Keratinocyte (primary cell): ENCODE results near the gene MSI1. TPM values are rescaled to one million over a fixed set of nuclear protein-coding genes. Genes with fewer than 3 reads are reported as not detected.

Experiments
- DNase-seq: peaks from one replicate; pipeline ENCODE4 v3.0.0-alpha.2; 2011; ENCODE audit warnings: low read depth, missing footprints, low spot score
- FAIRE-seq: peaks from 2 replicates; lab custom pipeline; 2011; peaks lifted over from hg19 to GRCh38; lab: Jason Lieb, UNC
- H2AFZ ChIP-seq: 2 replicates; pipeline ENCODE4 v1.6.0; 2012; ENCODE audit warnings: low read length, control low read depth, inconsistent platforms; ENCODE audit not compliant: control insufficient read depth
- H3K27ac ChIP-seq: 2 replicates; pipeline ENCODE4 v1.5.1; 2011; ENCODE audit warnings: low read length; ENCODE audit not compliant: control insufficient read depth, insufficient read depth
- H3K27me3 ChIP-seq: 3 replicates; pipeline ENCODE4 v1.6.0; 2011; ENCODE audit warnings: low read length; ENCODE audit not compliant: control insufficient read depth, insufficient read depth; ENCODE audit errors: extremely low read depth
- H3K36me3 ChIP-seq, 2 experiments: 2 replicates in 1 of 2; 3 replicates in 1 of 2; pipeline ENCODE4 v1.5.1; 2011; ENCODE audit warnings: low read length in 2 of 2, mild to moderate bottlenecking in 1 of 2; ENCODE audit not compliant: control insufficient read depth in 2 of 2, insufficient read depth in 2 of 2; ENCODE audit errors: extremely low read depth in 1 of 2
- H3K4me1 ChIP-seq: 3 replicates; pipeline ENCODE4 v1.5.1; 2011; ENCODE audit warnings: low read length; ENCODE audit not compliant: control insufficient read depth, insufficient read depth; ENCODE audit errors: extremely low read depth
- H3K4me2 ChIP-seq: 3 replicates; pipeline ENCODE4 v1.6.0; 2011; ENCODE audit warnings: low read depth, low read length; ENCODE audit not compliant: control insufficient read depth, insufficient read depth; ENCODE audit errors: extremely low read depth
- H3K4me3 ChIP-seq, 3 experiments: fragments of 200-600 bp in 1 of 3; sonication (generic) in 1 of 3; 2 replicates in 2 of 3; 3 replicates in 1 of 3; pipeline ENCODE4 v1.5.1; 2011 to 2016; ENCODE audit warnings: low read length in 3 of 3, mild to moderate bottlenecking in 3 of 3, control low read depth in 2 of 3, inconsistent platforms in 1 of 3, low read depth in 1 of 3, mixed read lengths in 1 of 3, mixed run types in 1 of 3, moderate library complexity in 1 of 3; ENCODE audit not compliant: control insufficient read depth in 2 of 3, insufficient read depth in 2 of 3; ENCODE audit errors: extremely low read depth in 1 of 3
- H3K79me2 ChIP-seq: 2 replicates; pipeline ENCODE4 v1.6.0; 2012; ENCODE audit warnings: low read length; ENCODE audit not compliant: control insufficient read depth, insufficient read depth
- H3K9ac ChIP-seq: 3 replicates; pipeline ENCODE4 v1.6.0; 2011; ENCODE audit warnings: low read length; ENCODE audit not compliant: control insufficient read depth, insufficient read depth; ENCODE audit errors: extremely low read depth
- H3K9me1 ChIP-seq: 3 replicates; pipeline ENCODE4 v1.6.0; 2011; ENCODE audit warnings: low read length; ENCODE audit not compliant: control insufficient read depth, insufficient read depth; ENCODE audit errors: extremely low read depth
- H3K9me3 ChIP-seq: 2 replicates; pipeline ENCODE4 v1.5.1; 2012; ENCODE audit warnings: low read depth, low read length; ENCODE audit not compliant: control insufficient read depth
- H4K20me1 ChIP-seq: 3 replicates; pipeline ENCODE4 v1.6.0; 2011; ENCODE audit warnings: low read length; ENCODE audit not compliant: control insufficient read depth, insufficient read depth; ENCODE audit errors: extremely low read depth
- EZH2 ChIP-seq: IDR thresholded peaks from one replicate; pipeline ENCODE4 v1.6.1; 2012; ENCODE audit warnings: inconsistent platforms, mild to moderate bottlenecking, low read length, moderate library complexity
- dilution Hi-C: fragments of 300-500 bp; cut with MboI; formaldehyde crosslinking; loops from one replicate; pipeline ENCODE4 v1.7.0; 2020; ENCODE audit warnings: low sequenced_read_pairs; ENCODE audit not compliant: extremely low pct_ligation_motif_present
- polyA plus RNA-seq, 5 experiments: library from polyadenylated mRNA; depleted of rRNA in 3 of 5; stranded (reverse) in 3 of 5; stranded (forward) in 1 of 5; unstranded in 1 of 5; fragments of >200 nt; gene quantifications; 1 replicate in 1 of 5; 2 replicates in 3 of 5; 3 replicates in 1 of 5; pipeline versions ENCODE4 v1.2.1 to v1.2.3, GENCODE V29; 2011 to 2012; ENCODE audit warnings: missing spikeins in 2 of 5, low read depth in 1 of 5, low replicate concordance in 1 of 5
- TF ChIP-seq, protein P1 (sequence below), 3 experiments: IDR thresholded peaks in 1 of 3; conservative IDR thresholded peaks in 1 of 3; optimal IDR thresholded peaks in 1 of 3; 2 replicates in 2 of 3; 3 replicates in 1 of 3; pipeline versions ENCODE3 to v1.5.1; 2011; ENCODE audit warnings: low read length in 3 of 3, mild to moderate bottlenecking in 3 of 3, moderate library complexity in 2 of 3, control low read depth in 1 of 3, inconsistent platforms in 1 of 3; ENCODE audit not compliant: insufficient read depth in 2 of 3; ENCODE audit errors: extremely low read depth in 1 of 3

Gene MSI1
- polyA plus RNA-seq, 1 donor (not counting 4 experiments of a cell fraction or from before 2014, with no cell fraction given): not detected

GRCh38 chr12:120397824-120398540 is 29.0 kb upstream of the MSI1 start:
- H3K9ac ChIP-seq: no peak overlapping the region
- FAIRE-seq (no peak), DNase-seq (no peak)
- no peak overlapping the region for H3K4me2 ChIP-seq
- H3K27me3 ChIP-seq: no peaks in the 10 kb centered on the region
- no peak overlapping the region for H2AFZ ChIP-seq
- H4K20me1 ChIP-seq: no peaks in the 10 kb centered on the region
- dilution Hi-C loops: no loop called here
- no peak overlapping the region for H3K4me3 ChIP-seq
- no peaks in the 10 kb centered on the region for H3K9me3 ChIP-seq
- no peak overlapping the region for H3K27ac ChIP-seq
- no peaks in the 10 kb centered on the region for H3K9me1 ChIP-seq
- no peaks in the 10 kb centered on the region for H3K79me2 ChIP-seq
- peaks cover 7% of the 10 kb centered on the region for H3K4me1 ChIP-seq
- no peaks in the 10 kb centered on the region for H3K36me3 ChIP-seq
- TF ChIP-seq, protein P1, sequence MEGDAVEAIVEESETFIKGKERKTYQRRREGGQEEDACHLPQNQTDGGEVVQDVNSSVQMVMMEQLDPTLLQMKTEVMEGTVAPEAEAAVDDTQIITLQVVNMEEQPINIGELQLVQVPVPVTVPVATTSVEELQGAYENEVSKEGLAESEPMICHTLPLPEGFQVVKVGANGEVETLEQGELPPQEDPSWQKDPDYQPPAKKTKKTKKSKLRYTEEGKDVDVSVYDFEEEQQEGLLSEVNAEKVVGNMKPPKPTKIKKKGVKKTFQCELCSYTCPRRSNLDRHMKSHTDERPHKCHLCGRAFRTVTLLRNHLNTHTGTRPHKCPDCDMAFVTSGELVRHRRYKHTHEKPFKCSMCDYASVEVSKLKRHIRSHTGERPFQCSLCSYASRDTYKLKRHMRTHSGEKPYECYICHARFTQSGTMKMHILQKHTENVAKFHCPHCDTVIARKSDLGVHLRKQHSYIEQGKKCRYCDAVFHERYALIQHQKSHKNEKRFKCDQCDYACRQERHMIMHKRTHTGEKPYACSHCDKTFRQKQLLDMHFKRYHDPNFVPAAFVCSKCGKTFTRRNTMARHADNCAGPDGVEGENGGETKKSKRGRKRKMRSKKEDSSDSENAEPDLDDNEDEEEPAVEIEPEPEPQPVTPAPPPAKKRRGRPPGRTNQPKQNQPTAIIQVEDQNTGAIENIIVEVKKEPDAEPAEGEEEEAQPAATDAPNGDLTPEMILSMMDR (optimal IDR thresholded peaks at IDR 0.05 in 1 of 3, IDR thresholded peaks at IDR 0.05 in 1 of 3, conservative IDR thresholded peaks at IDR 0.05 in 1 of 3; ENCODE audit: extremely low read depth in 1 of 3, insufficient read depth in 2 of 3, low read length in 3 of 3): no peak
- no peak for TF ChIP-seq EZH2

GRCh38 chr12:120394483-120395367 is 25.8 kb upstream of the MSI1 start:
- Histone ChIP-seq H3K9me1 (no peaks in the 10 kb centered on the region), H3K4me1 (peaks cover 7% of the 10 kb centered on the region), H2AFZ (peak overlapping the region; percentile 90), H3K27me3 (peaks cover 2% of the 10 kb centered on the region), H3K4me2 (peak overlapping the region; percentile 61), H3K27ac (no peak overlapping the region), H3K79me2 (no peaks in the 10 kb centered on the region), H3K4me3 (no peak overlapping the region), H3K36me3 (no peaks in the 10 kb centered on the region), H3K9ac (peak overlapping the region; percentile 5), H3K9me3 (no peaks in the 10 kb centered on the region), H4K20me1 (no peaks in the 10 kb centered on the region)
- no peak for FAIRE-seq
- dilution Hi-C loops: no loop called here
- no peak for TF ChIP-seq EZH2
- TF ChIP-seq, protein P1 (optimal IDR thresholded peaks at IDR 0.05 in 1 of 3, IDR thresholded peaks at IDR 0.05 in 1 of 3, conservative IDR thresholded peaks at IDR 0.05 in 1 of 3; ENCODE audit: extremely low read depth in 1 of 3, insufficient read depth in 2 of 3, low read length in 3 of 3): no peak
- no peak for DNase-seq
